Esophagus muscularis mucosa (tissue), 3 donors: ENCODE measurements around the gene CAMKK2.

Experiments used
- CTCF ChIP-seq, 3 experiments: fragments of 200-600 bp in 2 of 3; fragments of 450-650 bp in 1 of 3; sonication (generic) in 2 of 3; IDR thresholded peaks; one replicate each; pipeline ENCODE4 v1.5.1; 2017 to 2019; ENCODE audit warnings: antibody characterized with exemption in 3 of 3, mild to moderate bottlenecking in 2 of 3, moderate library complexity in 1 of 3
- POLR2A ChIP-seq: fragments of 450-650 bp; IDR thresholded peaks from one replicate; pipeline ENCODE4 v1.6.1; 2017; ENCODE audit warnings: antibody characterized with exemption, moderate library complexity, mild to moderate bottlenecking, low read depth
- POLR2AphosphoS5 ChIP-seq, 2 donors: sonication (generic); formaldehyde crosslinking; IDR thresholded peaks; one replicate each; pipeline ENCODE4 v1.6.1; 2017; ENCODE audit warnings: antibody characterized with exemption in 2 of 2

GRCh38 chr12:121326996-121327674, 30.6 kb upstream of the CAMKK2 start:
- TF ChIP-seq CTCF (IDR thresholded peaks at IDR 0.05), result no peak
- no peak for TF ChIP-seq POLR2A
- no peak for TF ChIP-seq POLR2AphosphoS5 (IDR thresholded peaks at IDR 0.05)
